AG09319 (cell line): Measurements from ENCODE around the gene KDF1.

Experiments
- DNase-seq: peaks from one replicate; pipeline ENCODE4 v3.0.0-alpha.2; 2010; ENCODE audit warnings: low read depth; ENCODE audit errors: extremely low read depth
- TF ChIP-seq, protein P1 (sequence below): IDR thresholded peaks from 2 replicates; pipeline ENCODE4 v1.5.1; 2011; ENCODE audit warnings: low read depth, mild to moderate bottlenecking, inconsistent platforms, low read length, moderate library complexity

Gene KDF1

DNA sequence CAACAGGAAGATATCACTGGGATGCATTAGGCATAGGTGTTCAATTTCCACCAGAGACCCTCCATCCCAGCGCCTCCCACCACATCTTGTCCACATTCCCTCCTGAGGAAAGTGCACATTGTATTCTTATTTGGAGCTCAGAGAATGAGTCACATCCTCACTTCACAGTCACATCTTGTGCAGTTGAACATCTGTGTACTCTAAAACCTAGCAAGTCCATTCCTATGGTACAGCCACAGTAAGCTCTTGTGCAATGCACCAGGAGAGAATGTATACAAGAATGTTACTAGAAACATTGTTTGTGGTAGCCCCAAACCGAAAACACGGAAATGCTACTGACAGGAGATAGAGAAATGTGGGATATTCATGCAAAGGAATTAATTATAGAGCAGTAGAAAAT lies 1.6 kb upstream of the KDF1 start:
- TF ChIP-seq, protein P1, sequence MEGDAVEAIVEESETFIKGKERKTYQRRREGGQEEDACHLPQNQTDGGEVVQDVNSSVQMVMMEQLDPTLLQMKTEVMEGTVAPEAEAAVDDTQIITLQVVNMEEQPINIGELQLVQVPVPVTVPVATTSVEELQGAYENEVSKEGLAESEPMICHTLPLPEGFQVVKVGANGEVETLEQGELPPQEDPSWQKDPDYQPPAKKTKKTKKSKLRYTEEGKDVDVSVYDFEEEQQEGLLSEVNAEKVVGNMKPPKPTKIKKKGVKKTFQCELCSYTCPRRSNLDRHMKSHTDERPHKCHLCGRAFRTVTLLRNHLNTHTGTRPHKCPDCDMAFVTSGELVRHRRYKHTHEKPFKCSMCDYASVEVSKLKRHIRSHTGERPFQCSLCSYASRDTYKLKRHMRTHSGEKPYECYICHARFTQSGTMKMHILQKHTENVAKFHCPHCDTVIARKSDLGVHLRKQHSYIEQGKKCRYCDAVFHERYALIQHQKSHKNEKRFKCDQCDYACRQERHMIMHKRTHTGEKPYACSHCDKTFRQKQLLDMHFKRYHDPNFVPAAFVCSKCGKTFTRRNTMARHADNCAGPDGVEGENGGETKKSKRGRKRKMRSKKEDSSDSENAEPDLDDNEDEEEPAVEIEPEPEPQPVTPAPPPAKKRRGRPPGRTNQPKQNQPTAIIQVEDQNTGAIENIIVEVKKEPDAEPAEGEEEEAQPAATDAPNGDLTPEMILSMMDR: no peak
- DNase-seq: peak; percentile 54

DNA sequence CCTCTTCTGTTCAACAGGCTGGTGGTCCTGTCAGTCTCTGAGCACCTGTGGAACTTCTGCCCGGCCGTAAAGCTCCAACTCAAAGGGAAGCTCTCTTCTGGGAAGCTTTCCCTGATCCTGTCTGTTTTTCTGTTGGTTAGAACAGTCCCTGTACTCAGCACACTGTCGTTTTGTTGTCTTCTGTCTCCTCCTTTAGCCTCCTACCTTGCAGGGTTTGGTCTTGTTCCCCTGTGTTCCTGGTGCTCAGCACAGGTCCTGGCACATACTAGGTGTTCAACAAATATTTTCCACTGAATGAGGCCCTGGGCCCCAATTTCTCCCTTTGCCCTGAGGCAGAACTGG lies 328 bp upstream of the KDF1 start:
- DNase-seq: no peak
- TF ChIP-seq, protein P1: no peak

DNA sequence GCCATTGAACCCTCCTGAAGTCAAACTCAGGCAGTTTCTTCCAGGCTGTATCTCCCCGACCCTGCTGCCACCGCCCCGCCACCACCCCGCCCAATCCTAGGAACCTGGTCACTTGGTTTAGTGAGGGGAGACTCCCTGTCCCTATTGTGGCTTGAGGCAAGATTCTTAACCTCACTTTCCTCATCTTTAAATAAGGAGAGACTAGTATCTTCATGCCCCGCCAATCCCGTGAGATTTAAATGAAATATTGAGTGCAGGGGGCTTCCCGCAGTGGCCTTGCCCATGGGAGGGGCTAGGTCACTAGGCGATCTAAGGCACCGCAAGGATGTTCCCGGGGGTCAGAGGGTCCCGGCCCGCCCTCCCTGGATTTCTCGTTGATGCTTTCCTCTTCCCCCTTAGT lies 998 bp downstream of the KDF1 start:
- DNase-seq: no peak
- TF ChIP-seq, protein P1: no peak

DNA sequence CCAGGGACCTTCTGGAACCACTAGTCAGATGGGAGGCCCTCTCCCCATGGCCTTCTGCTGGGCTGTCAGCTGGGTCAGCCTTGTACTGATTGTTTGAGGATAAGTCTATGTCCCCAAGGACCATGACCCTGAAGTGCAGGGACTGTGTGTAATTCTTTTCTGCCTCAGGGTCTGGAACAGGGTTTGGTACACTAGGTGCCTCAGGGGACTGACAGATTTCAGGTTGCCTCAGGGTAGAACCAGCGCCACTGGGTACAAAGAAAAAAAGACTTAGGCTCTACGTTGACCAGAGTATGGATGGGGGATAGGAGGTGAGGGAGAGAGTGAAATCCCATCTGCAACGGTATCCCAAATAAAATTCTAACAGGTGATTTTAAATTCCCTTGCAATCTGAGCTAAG lies 3.0 kb downstream of the KDF1 start:
- TF ChIP-seq, protein P1: no peak
- no peak for DNase-seq

DNA sequence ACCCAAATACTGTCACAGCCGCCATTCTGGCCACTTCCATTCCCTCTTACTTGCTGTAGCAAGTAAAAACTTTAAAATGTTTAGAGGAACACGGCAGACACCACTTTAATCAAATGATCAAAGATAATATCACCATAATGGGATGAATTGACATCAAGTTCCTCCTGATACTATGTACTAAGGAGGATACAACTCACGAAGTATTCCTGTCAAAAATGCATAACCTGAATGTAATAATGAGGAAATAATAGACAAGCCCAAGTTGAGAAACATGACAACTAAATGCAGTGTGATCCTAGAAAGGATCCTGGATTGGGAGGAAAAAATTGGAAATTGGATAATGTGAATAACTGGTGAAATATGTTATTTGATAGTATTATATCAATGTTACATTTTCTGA lies 3.9 kb downstream of the KDF1 start:
- TF ChIP-seq, protein P1: no peak

DNA sequence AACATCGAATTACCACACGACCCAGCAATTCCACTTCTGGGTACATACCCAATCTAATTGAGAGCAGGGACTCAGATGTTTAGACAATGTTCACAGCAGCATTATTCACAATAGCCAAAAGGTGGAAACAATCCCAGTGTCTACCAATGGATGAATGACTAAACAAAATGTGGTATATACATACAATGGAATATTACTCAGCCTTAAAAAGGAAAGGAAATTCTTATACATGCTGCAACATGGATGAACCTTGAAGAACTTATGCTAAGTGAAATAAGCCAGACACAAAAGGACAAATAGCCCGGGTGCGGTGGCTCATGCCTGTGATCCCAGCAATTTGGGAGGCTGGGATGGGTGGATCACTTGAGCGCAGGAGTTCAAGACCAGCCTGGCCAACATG lies 6.9 kb downstream of the KDF1 start:
- TF ChIP-seq, protein P1: no peak
- no peak for DNase-seq

More for the DNA sequence above, 3.9 kb downstream of the KDF1 start:
- DNase-seq: no peak

DNA sequence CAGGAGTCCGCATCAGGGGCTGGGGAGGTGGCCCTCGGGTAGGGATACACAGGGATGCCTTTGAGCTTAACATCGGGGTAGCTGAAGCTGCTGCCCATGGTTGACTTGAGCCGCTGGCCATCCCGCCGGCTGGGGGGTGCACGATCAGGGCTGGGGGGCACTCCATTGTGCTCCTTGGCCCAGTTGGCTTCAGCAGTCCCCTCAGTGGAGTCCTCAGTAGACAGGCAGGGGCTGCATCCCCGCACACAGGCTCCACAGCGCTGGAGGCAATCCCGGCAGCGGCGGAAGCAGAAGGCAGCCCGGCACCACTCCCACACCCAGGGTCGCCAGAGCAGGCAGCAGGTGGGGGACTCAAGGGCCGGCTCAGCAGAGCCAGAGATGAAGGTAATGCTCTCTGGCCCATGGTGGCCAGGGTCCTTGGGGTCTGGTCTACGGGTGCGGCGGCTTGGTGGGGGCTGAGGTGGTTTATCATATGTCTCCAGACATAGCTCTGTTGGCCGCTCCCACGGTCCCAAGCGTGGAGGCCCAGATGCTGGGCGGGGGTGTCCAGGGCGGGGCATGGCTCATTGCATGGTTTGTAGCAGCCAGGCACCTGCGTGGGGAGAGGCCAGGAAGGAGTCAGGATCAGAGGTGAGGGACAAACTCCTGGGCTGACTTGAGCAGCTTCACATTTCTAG lies 8.3 kb downstream of the KDF1 start:
- DNase-seq: no peak
- TF ChIP-seq, protein P1: no peak
